Neural progenitor cell (in vitro differentiated cells): ENCODE results near the gene RASSF4. TPM values are rescaled to one million over a fixed set of nuclear protein-coding genes. Genes with fewer than 3 reads are reported as not detected.

ENCODE experiments used
- DNase-seq: peaks from one replicate; pipeline ENCODE4 v3.0.0-alpha.2; 2016; ENCODE audit warnings: low spot score
- H2AFZ ChIP-seq: fragments of 200-600 bp; sonication (generic); replicated peaks from 2 replicates; pipeline ENCODE4 v1.6.1; 2016; ENCODE audit warnings: antibody characterized with exemption
- H3F3A ChIP-seq: fragments of 200-600 bp; sonication (generic); 2 replicates; pipeline ENCODE4 v1.6.1; 2016; ENCODE audit warnings: antibody characterized with exemption, low read depth
- H3K27ac ChIP-seq: fragments of 200-600 bp; sonication (generic); 2 replicates; pipeline ENCODE4 v1.5.1; 2016; ENCODE audit warnings: mild to moderate bottlenecking
- H3K27me3 ChIP-seq: fragments of 200-600 bp; sonication (generic); 2 replicates; pipeline ENCODE4 v1.6.1; 2016; ENCODE audit warnings: mild to moderate bottlenecking, moderate library complexity
- H3K36me3 ChIP-seq: fragments of 200-600 bp; sonication (generic); 2 replicates; pipeline ENCODE4 v1.5.1; 2016
- H3K4me1 ChIP-seq: fragments of 200-600 bp; sonication (generic); 2 replicates; pipeline ENCODE4 v1.6.1; 2016; ENCODE audit warnings: mixed run types
- H3K4me2 ChIP-seq: fragments of 200-600 bp; sonication (generic); 2 replicates; pipeline ENCODE4 v1.6.1; 2016
- H3K4me3 ChIP-seq: fragments of 200-600 bp; sonication (generic); 2 replicates; pipeline ENCODE4 v1.5.1; 2016
- H3K79me2 ChIP-seq: fragments of 200-600 bp; sonication (generic); 2 replicates; pipeline ENCODE4 v1.6.1; 2016; ENCODE audit warnings: low read depth
- H3K9ac ChIP-seq: fragments of 200-600 bp; sonication (generic); 2 replicates; pipeline ENCODE4 v1.6.1; 2016
- H3K9me3 ChIP-seq: fragments of 200-600 bp; sonication (generic); 2 replicates; pipeline ENCODE4 v1.5.1; 2016; ENCODE audit warnings: low read depth
- H4K20me1 ChIP-seq: fragments of 200-600 bp; sonication (generic); 2 replicates; pipeline ENCODE4 v1.6.1; 2016; ENCODE audit warnings: low read depth
- H3K27ac Mint-ChIP-seq: 3 replicates; pipeline ENCODE4 v1.8.0; 2021; ENCODE audit warnings: mixed read lengths
- H3K27me3 Mint-ChIP-seq: 2 replicates; pipeline ENCODE4 v1.8.0; 2022; ENCODE audit warnings: low read depth, mild to moderate bottlenecking, inconsistent platforms, moderate library complexity, mixed read lengths; ENCODE audit not compliant: insufficient read depth
- H3K36me3 Mint-ChIP-seq: 3 replicates; pipeline ENCODE4 v1.8.0; 2021; ENCODE audit warnings: mixed read lengths
- H3K4me1 Mint-ChIP-seq: 3 replicates; pipeline ENCODE4 v1.8.0; 2021; ENCODE audit warnings: mixed read lengths
- H3K4me3 Mint-ChIP-seq: 3 replicates; pipeline ENCODE4 v1.8.0; 2021; ENCODE audit warnings: mild to moderate bottlenecking, moderate library complexity, mixed read lengths
- H3K9me3 Mint-ChIP-seq: 3 replicates; pipeline ENCODE4 v1.8.0; 2020; ENCODE audit warnings: mixed read lengths
- EZH2 ChIP-seq: fragments of 200-600 bp; sonication (generic); IDR thresholded peaks from 2 replicates; pipeline ENCODE4 v1.6.1; 2017; ENCODE audit warnings: antibody characterized with exemption, mild to moderate bottlenecking, moderate library complexity
- EZH2phosphoT487 ChIP-seq: fragments of 200-600 bp; sonication (generic); IDR thresholded peaks from 2 replicates; pipeline ENCODE4 v1.6.1; 2017; ENCODE audit warnings: antibody characterized with exemption
- total RNA-seq: library from RNA; depleted of rRNA; stranded (reverse); fragments of >200 nt; gene quantifications from 2 replicates; pipeline ENCODE4 v1.2.3, GENCODE V29; 2015; ENCODE audit warnings: low replicate concordance
- TF ChIP-seq, protein P1 (sequence below): fragments of 200-600 bp; sonication (generic); IDR thresholded peaks from 2 replicates; pipeline ENCODE4 v1.5.1; 2017; ENCODE audit warnings: antibody characterized with exemption, mild to moderate bottlenecking

RASSF4 gene
- total RNA-seq, 1 donor from 2014 or later: 3.1 TPM

DNA sequence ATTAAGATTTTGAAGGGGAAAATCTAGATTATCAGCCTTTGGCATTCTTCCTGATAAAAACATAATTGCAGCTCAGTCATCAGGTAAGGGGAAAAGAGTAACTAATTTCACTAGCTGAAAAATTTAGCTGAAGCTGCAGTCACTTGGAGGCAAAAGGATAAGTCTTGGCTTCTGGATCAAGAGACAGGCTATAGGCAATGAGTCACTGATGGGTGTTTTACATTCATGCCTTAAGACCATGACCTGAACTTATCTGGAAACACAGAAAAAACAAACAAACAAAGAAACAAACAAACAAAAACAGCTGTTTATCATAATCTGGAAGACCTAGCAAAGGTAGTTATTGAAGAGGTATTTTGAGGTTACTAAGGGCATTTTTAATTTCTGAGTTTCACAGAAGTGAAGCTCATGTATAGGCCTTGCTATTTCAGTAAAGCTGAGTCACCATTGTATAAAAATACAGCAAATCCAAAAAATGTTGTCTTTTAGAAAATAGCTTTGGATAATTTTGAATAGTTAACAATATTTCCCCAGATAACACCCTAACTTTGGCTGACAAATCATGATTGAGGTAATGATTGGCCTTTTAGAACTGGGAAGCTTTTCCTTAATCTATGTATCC lies 81.4 kb downstream of the RASSF4 start:
- Histone ChIP-seq H3K4me1 (peaks cover 4% of the 10 kb centered on the region), H3F3A (no peaks in the 10 kb centered on the region), H3K36me3 (no peaks in the 10 kb centered on the region), H3K4me2 (no peak overlapping the region), H3K27ac (no peak overlapping the region), H3K27me3 (no peaks in the 10 kb centered on the region), H3K79me2 (no peaks in the 10 kb centered on the region), H4K20me1 (no peaks in the 10 kb centered on the region), H3K4me3 (no peak overlapping the region), H3K9ac (no peak overlapping the region), H3K9me3 (no peaks in the 10 kb centered on the region), H2AFZ (no peak overlapping the region)
- no peak for DNase-seq
- Mint-ChIP-seq H3K36me3 (no peaks in the 10 kb centered on the region), H3K4me3 (no peak overlapping the region), H3K4me1 (no peaks in the 10 kb centered on the region), H3K27ac (no peak overlapping the region), H3K27me3 (peaks cover 5% of the 10 kb centered on the region), H3K9me3 (no peaks in the 10 kb centered on the region)
- no peak for TF ChIP-seq EZH2
- TF ChIP-seq, protein P1, sequence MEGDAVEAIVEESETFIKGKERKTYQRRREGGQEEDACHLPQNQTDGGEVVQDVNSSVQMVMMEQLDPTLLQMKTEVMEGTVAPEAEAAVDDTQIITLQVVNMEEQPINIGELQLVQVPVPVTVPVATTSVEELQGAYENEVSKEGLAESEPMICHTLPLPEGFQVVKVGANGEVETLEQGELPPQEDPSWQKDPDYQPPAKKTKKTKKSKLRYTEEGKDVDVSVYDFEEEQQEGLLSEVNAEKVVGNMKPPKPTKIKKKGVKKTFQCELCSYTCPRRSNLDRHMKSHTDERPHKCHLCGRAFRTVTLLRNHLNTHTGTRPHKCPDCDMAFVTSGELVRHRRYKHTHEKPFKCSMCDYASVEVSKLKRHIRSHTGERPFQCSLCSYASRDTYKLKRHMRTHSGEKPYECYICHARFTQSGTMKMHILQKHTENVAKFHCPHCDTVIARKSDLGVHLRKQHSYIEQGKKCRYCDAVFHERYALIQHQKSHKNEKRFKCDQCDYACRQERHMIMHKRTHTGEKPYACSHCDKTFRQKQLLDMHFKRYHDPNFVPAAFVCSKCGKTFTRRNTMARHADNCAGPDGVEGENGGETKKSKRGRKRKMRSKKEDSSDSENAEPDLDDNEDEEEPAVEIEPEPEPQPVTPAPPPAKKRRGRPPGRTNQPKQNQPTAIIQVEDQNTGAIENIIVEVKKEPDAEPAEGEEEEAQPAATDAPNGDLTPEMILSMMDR: no peak
- TF ChIP-seq EZH2phosphoT487: no peak

DNA sequence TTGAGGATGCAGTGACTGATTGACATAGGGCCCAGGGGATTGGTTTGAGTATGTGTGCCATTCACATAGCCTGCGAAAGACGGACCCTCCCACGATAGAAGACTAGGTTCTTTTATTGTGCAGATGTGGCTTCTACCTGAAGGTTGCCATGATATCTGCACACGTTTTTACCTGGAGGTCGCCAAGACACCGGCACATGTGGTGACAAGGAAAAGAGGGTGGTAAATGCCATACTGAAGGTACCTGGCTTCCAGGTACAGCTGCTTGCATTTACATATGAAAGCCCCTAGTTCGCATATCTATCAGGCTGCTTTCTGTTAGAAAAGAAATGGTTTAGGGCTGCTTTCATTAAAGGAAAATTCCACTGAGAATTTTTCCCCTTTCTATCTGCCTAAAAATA lies 84.7 kb downstream of the RASSF4 start:
- H3K27me3 ChIP-seq: no peaks in the 10 kb centered on the region
- H3K9me3 ChIP-seq: no peaks in the 10 kb centered on the region
- no peak overlapping the region for H3K27ac ChIP-seq
- no peak overlapping the region for H3K4me2 ChIP-seq
- peaks cover 5% of the 10 kb centered on the region for H3K27me3 Mint-ChIP-seq
- no peaks in the 10 kb centered on the region for H3K4me1 ChIP-seq
- H3K36me3 ChIP-seq: no peaks in the 10 kb centered on the region
- no peak overlapping the region for H3K9ac ChIP-seq
- DNase-seq: no peak
- no peaks in the 10 kb centered on the region for H3K4me1 Mint-ChIP-seq
- no peak overlapping the region for H3K4me3 Mint-ChIP-seq
- no peaks in the 10 kb centered on the region for H4K20me1 ChIP-seq
- TF ChIP-seq, protein P1: no peak
- TF ChIP-seq EZH2 (no peak), EZH2phosphoT487 (no peak)
- no peak overlapping the region for H2AFZ ChIP-seq
- H3K4me3 ChIP-seq: no peak overlapping the region
- H3K9me3 Mint-ChIP-seq: no peaks in the 10 kb centered on the region
- no peak overlapping the region for H3K27ac Mint-ChIP-seq
- no peaks in the 10 kb centered on the region for H3F3A ChIP-seq
- no peaks in the 10 kb centered on the region for H3K79me2 ChIP-seq
- H3K36me3 Mint-ChIP-seq: no peaks in the 10 kb centered on the region

Other genes starting within 250 kb of the RASSF4 start
- not detected in 2 replicates for gene TMEM72, start 48.5 kb upstream of the RASSF4 start, total RNA-seq
- 0.71 TPM in 1 of 2 replicates, not detected in the other for gene DEPP1, start 19.0 kb downstream of the RASSF4 start, total RNA-seq
- gene ZNF22, start 41.1 kb downstream of the RASSF4 start, total RNA-seq: 60.2 and 81.0 TPM in 2 replicates